Brain microvascular endothelial cell (primary cell): ENCODE data around the gene PRDM15.
A peak's percentile ranks its signal among the peaks of the same experiment; 100 is the strongest.

Experiments
- DNase-seq: peaks from one replicate; pipeline ENCODE4 v3.0.0-alpha.2; 2020
- H3K27ac ChIP-seq: fragments of 250-450 bp; sonication (Bioruptor Pico); 2 replicates; pipeline ENCODE4 v1.5.1; 2020; ENCODE audit warnings: mild to moderate bottlenecking, moderate library complexity
- H3K27me3 ChIP-seq: fragments of 250-450 bp; sonication (Bioruptor Pico); replicated peaks from 2 replicates; pipeline ENCODE4 v1.5.1; 2020; ENCODE audit warnings: mild to moderate bottlenecking
- H3K36me3 ChIP-seq: fragments of 250-450 bp; sonication (Bioruptor Pico); replicated peaks from 2 replicates; pipeline ENCODE4 v1.5.1; 2020; ENCODE audit warnings: mild to moderate bottlenecking
- H3K4me3 ChIP-seq: 2 replicates; pipeline ENCODE4 v1.5.1; 2011; ENCODE audit warnings: low read depth, mild to moderate bottlenecking, control low read depth, low read length, moderate library complexity
- CTCF ChIP-seq: IDR thresholded peaks from 2 replicates; pipeline ENCODE4 v1.5.1; 2011; ENCODE audit warnings: low read depth, mild to moderate bottlenecking, moderate library complexity, low read length, control low read depth, inconsistent platforms; ENCODE audit errors: missing control alignments
- in situ Hi-C: cut with HindIII; loops from 2 replicates; pipeline ENCODE4 v1.10.0; 2017; ENCODE audit warnings: low sequenced_read_pairs, low pct_ligation_motif_present

The PRDM15 gene

GRCh38 chr21:41899426-41900202, 20.5 kb upstream of the PRDM15 start:
- TF ChIP-seq CTCF: no peak
- DNase-seq: no peak
- Histone ChIP-seq H3K27ac (no peak overlapping the region), H3K36me3 (peaks cover 14% of the 10 kb centered on the region), H3K4me3 (no peak overlapping the region), H3K27me3 (no peaks in the 10 kb centered on the region)
- in situ Hi-C loops: no loop called here

- no peak for DNase-seq
- in situ Hi-C loops: no loop called here
- no peak for TF ChIP-seq CTCF
- Histone ChIP-seq H3K27me3 (no peaks in the 10 kb centered on the region), H3K4me3 (no peak overlapping the region), H3K27ac (no peak overlapping the region), H3K36me3 (peaks cover 11% of the 10 kb centered on the region)
Measured at GRCh38 chr21:41898998-41899397, 19.9 kb upstream of the PRDM15 start.

DNA sequence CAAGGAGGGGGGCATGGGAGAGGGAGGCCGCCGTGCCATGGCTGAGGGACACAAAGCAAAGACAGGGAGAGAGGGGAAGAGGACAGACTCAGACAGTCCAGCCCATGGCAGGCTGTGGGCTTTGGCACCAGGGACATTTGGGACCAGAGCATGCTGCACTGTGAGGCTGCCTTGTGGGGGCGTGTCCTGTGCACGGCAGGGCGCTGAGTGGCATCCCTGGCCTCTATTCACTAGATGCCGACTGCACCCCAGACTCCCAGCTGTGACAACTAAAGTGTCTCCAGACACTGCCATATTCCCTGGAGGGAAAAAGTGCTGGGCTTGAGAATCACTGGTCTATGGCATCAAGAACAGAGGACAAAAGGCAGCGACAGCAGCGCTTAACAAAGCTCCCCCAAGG, 18.6 kb upstream of the PRDM15 start:
- no peak for TF ChIP-seq CTCF
- Histone ChIP-seq H3K4me3 (no peak overlapping the region), H3K27me3 (no peaks in the 10 kb centered on the region), H3K36me3 (peaks cover 11% of the 10 kb centered on the region), H3K27ac (no peak overlapping the region)
- in situ Hi-C loops: no loop called here
- no peak for DNase-seq

- Histone ChIP-seq H3K27me3 (no peaks in the 10 kb centered on the region), H3K36me3 (peaks cover 8% of the 10 kb centered on the region), H3K27ac (no peak overlapping the region), H3K4me3 (no peak overlapping the region)
- in situ Hi-C loops: no loop called here
- TF ChIP-seq CTCF: no peak
- no peak for DNase-seq
Measured at GRCh38 chr21:41897047-41897669, 18.0 kb upstream of the PRDM15 start.

DNA sequence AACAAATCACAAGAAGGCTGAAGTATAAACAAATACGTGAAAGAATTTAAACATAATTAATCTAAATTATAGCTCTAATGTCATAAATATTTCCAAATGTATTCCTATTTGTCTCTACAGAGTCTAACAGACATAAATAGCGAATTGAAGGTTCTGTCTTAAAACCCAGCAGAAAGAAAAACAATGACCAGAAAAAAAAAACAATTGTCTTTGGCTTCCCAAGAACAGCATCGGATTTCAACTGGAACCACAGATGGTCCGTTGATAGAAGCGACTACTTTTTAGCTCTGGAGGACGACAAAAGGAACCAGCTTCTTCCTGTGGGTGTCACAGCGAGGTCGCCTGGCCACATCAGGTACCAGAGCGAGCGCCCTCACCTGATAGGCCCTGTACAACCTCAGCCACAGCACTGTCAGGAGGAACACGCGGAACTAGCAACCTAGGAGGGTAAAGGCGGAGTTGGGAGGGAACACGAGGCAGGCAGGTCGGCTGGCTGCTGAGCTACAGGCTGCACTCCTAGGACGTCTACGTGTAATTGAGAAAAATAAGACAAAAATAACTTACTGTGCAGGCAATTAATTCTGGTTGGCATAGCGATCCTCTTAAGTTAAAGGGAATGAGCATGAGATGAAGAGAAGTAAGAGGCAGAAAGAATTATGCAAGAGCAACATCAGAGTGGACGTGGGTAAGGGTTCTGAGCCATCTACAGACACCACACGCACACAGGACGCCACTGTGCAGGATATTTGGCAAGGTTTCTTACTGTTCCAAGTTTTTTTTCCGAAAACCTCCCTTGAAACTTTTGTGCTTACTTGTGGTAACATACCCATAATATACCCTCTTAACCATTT, 16.7 kb upstream of the PRDM15 start:
- Histone ChIP-seq H3K27me3 (no peaks in the 10 kb centered on the region), H3K4me3 (no peak overlapping the region), H3K36me3 (no peaks in the 10 kb centered on the region), H3K27ac (peak overlapping the region; percentile 50)
- DNase-seq: peak; percentile 10
- no peak for TF ChIP-seq CTCF
- in situ Hi-C loops: no loop called here
